SK-N-SH treated with all-trans-retinoic acid at 6 μM for 48 hours (cell line): Measurements from ENCODE around the gene DFFB.

Source experiments
- ARNTL ChIP-seq: fragments of 450-650 bp; formaldehyde crosslinking; IDR thresholded peaks from 2 replicates; pipeline ENCODE4 v1.5.0; 2020; ENCODE audit warnings: low read depth, mild to moderate bottlenecking, moderate library complexity, borderline replicate concordance
- CREB5 ChIP-seq: fragments of 250-450 bp; sonication (Bioruptor Pico); IDR thresholded peaks from 2 replicates; pipeline ENCODE4 v1.5.1; 2020; ENCODE audit warnings: low read depth, mild to moderate bottlenecking, moderate library complexity
- CSRNP3 ChIP-seq: fragments of 250-450 bp; sonication (Bioruptor Pico); IDR thresholded peaks from 2 replicates; pipeline ENCODE4 v1.5.1; 2021; ENCODE audit warnings: mild to moderate bottlenecking, moderate library complexity
- ISL1 ChIP-seq: fragments of 250-450 bp; sonication (Bioruptor Pico); IDR thresholded peaks from 2 replicates; pipeline ENCODE4 v2.1.2; 2022; ENCODE audit warnings: mild to moderate bottlenecking, moderate library complexity
- OSR1 ChIP-seq: fragments of 250-450 bp; sonication (Bioruptor Pico); IDR thresholded peaks from 2 replicates; pipeline ENCODE4 v1.8.0; 2022; ENCODE audit warnings: moderate library complexity, mild to moderate bottlenecking, inconsistent platforms
- PATZ1 ChIP-seq: fragments of 250-450 bp; sonication (Bioruptor Pico); IDR thresholded peaks from 2 replicates; pipeline ENCODE4 v1.8.0; 2020; ENCODE audit warnings: mild to moderate bottlenecking, moderate library complexity, borderline replicate concordance
- RARB ChIP-seq: fragments of 250-450 bp; sonication (Bioruptor Pico); IDR thresholded peaks from 2 replicates; pipeline ENCODE4 v1.8.0; 2021; ENCODE audit warnings: mild to moderate bottlenecking, moderate library complexity
- TCF4 ChIP-seq: fragments of 250-450 bp; sonication (Bioruptor Pico); IDR thresholded peaks from 2 replicates; pipeline ENCODE4 v1.8.0; 2021; ENCODE audit warnings: mild to moderate bottlenecking, moderate library complexity, borderline replicate concordance
- TSHZ2 ChIP-seq: fragments of 250-450 bp; sonication (Bioruptor Pico); IDR thresholded peaks from 2 replicates; pipeline ENCODE4 v1.5.0; 2020; ENCODE audit warnings: mild to moderate bottlenecking, moderate library complexity
- ZFP30 ChIP-seq: fragments of 450-650 bp; formaldehyde crosslinking; IDR thresholded peaks from 2 replicates; pipeline ENCODE4 v1.5.0; 2022; ENCODE audit warnings: mild to moderate bottlenecking, moderate library complexity
- ZNF70 ChIP-seq: fragments of 450-650 bp; formaldehyde crosslinking; IDR thresholded peaks from 2 replicates; pipeline ENCODE4 v1.5.0; 2020; ENCODE audit warnings: mild to moderate bottlenecking, moderate library complexity
- ZNF8 ChIP-seq: fragments of 450-650 bp; formaldehyde crosslinking; IDR thresholded peaks from 2 replicates; pipeline ENCODE4 v1.5.0; 2020; ENCODE audit warnings: mild to moderate bottlenecking, moderate library complexity

- no peak for TF ChIP-seq ZNF8 (CRISPR knock-in tag)
- TF ChIP-seq TSHZ2 (CRISPR knock-in tag): no peak
- TF ChIP-seq TCF4: no peak
- no peak for TF ChIP-seq ARNTL (CRISPR knock-in tag)
- no peak for TF ChIP-seq CREB5 (CRISPR knock-in tag)
- no peak for TF ChIP-seq ISL1 (CRISPR knock-in tag)
- TF ChIP-seq RARB (CRISPR knock-in tag): no peak
- TF ChIP-seq ZNF70: no peak
- TF ChIP-seq ZFP30: no peak
- no peak for TF ChIP-seq PATZ1 (CRISPR knock-in tag)
- TF ChIP-seq CSRNP3: no peak
- TF ChIP-seq OSR1: no peak
Observed at GRCh38 chr1:3925762-3926161, 68.5 kb downstream of the DFFB start.
